NCI-H146 treated with DMSO at 0.1 percent for 48 hours (cell line): Measurements from ENCODE around the gene PRKAR1B.

ENCODE experiments used
- DNase-seq: peaks from one replicate; lab custom pipeline; 2025; ENCODE audit not compliant: unreplicated experiment; lab: John Stamatoyannopoulos, UW

PRKAR1B gene

GRCh38 chr7:727104-727805, at the start of gene PRKAR1B:
PRKAR1B (minus strand) TSS chr7:727281; CDS start chr7:711505, 15,776 bp downstream.
- peak; percentile 15 for DNase-seq

- DNase-seq = no peak
These were observed 49.3 kb upstream of the PRKAR1B start for GRCh38 chr7:776381-776780.

- no peak for DNase-seq
These were observed 47.4 kb upstream of the PRKAR1B start for GRCh38 chr7:774161-775109.

GRCh38 chr7:773622-773915, 46.5 kb upstream of the PRKAR1B start:
- DNase-seq = no peak

- DNase-seq = no peak
These were observed 46.0 kb upstream of the PRKAR1B start for GRCh38 chr7:772861-773621.

- no peak for DNase-seq
These were observed 45.3 kb upstream of the PRKAR1B start for GRCh38 chr7:772392-772791.

- DNase-seq = no peak
These were observed 44.9 kb upstream of the PRKAR1B start for GRCh38 chr7:772005-772294.

- no peak for DNase-seq
These were observed 44.3 kb upstream of the PRKAR1B start for GRCh38 chr7:771234-772004.

- no peak for DNase-seq
These were observed 43.7 kb upstream of the PRKAR1B start for GRCh38 chr7:770741-771166.

- DNase-seq = no peak
These were observed 43.3 kb upstream of the PRKAR1B start for GRCh38 chr7:770336-770735.

GRCh38 chr7:768881-769504, 41.9 kb upstream of the PRKAR1B start:
- DNase-seq = no peak

GRCh38 chr7:767941-768731, 41.1 kb upstream of the PRKAR1B start:
- no peak for DNase-seq

GRCh38 chr7:767580-767940, 40.5 kb upstream of the PRKAR1B start:
- no peak for DNase-seq

- DNase-seq = no peak
These were observed 38.3 kb upstream of the PRKAR1B start for GRCh38 chr7:765383-765782.

GRCh38 chr7:763762-764161, 36.7 kb upstream of the PRKAR1B start:
- DNase-seq = no peak

- no peak for DNase-seq
These were observed 35.8 kb upstream of the PRKAR1B start for GRCh38 chr7:762885-763284.

- no peak for DNase-seq
These were observed 34.5 kb upstream of the PRKAR1B start for GRCh38 chr7:761631-762030.

GRCh38 chr7:761101-761500, 34.0 kb upstream of the PRKAR1B start:
- no peak for DNase-seq

GRCh38 chr7:760006-760405, 32.9 kb upstream of the PRKAR1B start:
- no peak for DNase-seq

- DNase-seq = no peak
These were observed 32.5 kb upstream of the PRKAR1B start for GRCh38 chr7:759569-759968.
